KOPT-K1 (cell line): ENCODE data around the gene GSE1.

Experiments used
- H3K27ac ChIP-seq: fragments of 200-600 bp; sonication (generic); 2 replicates; pipeline ENCODE4 v1.5.1; 2016; ENCODE audit warnings: antibody characterized with exemption, mild to moderate bottlenecking, low read depth, low read length; ENCODE audit not compliant: poor library complexity, severe bottlenecking
- H3K36me3 ChIP-seq: fragments of 200-600 bp; sonication (generic); 2 replicates; pipeline ENCODE4 v1.5.1; 2017; ENCODE audit warnings: antibody characterized with exemption, mild to moderate bottlenecking, low read length, moderate library complexity; ENCODE audit not compliant: insufficient read depth
- H3K9me3 ChIP-seq: fragments of 200-600 bp; sonication (generic); 2 replicates; pipeline ENCODE4 v1.5.1; 2017; ENCODE audit warnings: antibody characterized with exemption, low read length, mild to moderate bottlenecking; ENCODE audit not compliant: insufficient read depth, poor library complexity, severe bottlenecking

Gene GSE1

GRCh38 chr16:85663891-85664321 lies 50.8 kb downstream of the GSE1 start:
- peaks cover 100% of the 10 kb centered on the region for H3K36me3 ChIP-seq
- no peaks in the 10 kb centered on the region for H3K9me3 ChIP-seq
- no peak overlapping the region for H3K27ac ChIP-seq

GRCh38 chr16:85664580-85665372 lies 51.7 kb downstream of the GSE1 start:
- Histone ChIP-seq H3K9me3 (no peaks in the 10 kb centered on the region), H3K27ac (no peak overlapping the region), H3K36me3 (peaks cover 100% of the 10 kb centered on the region)

GRCh38 chr16:85665373-85665740 lies 52.2 kb downstream of the GSE1 start:
- peaks cover 100% of the 10 kb centered on the region for H3K36me3 ChIP-seq
- H3K9me3 ChIP-seq = no peaks in the 10 kb centered on the region
- no peak overlapping the region for H3K27ac ChIP-seq

- Histone ChIP-seq H3K27ac (no peak overlapping the region), H3K9me3 (no peaks in the 10 kb centered on the region), H3K36me3 (peaks cover 100% of the 10 kb centered on the region)
Measured at GRCh38 chr16:85665929-85666328, 52.8 kb downstream of the GSE1 start.

- H3K27ac ChIP-seq = no peak overlapping the region
- H3K36me3 ChIP-seq = peaks cover 100% of the 10 kb centered on the region
- no peaks in the 10 kb centered on the region for H3K9me3 ChIP-seq
Measured at GRCh38 chr16:85667261-85667660, 54.1 kb downstream of the GSE1 start.

GRCh38 chr16:85667841-85668413 lies 54.8 kb downstream of the GSE1 start:
- no peaks in the 10 kb centered on the region for H3K9me3 ChIP-seq
- H3K27ac ChIP-seq = no peak overlapping the region
- peaks cover 100% of the 10 kb centered on the region for H3K36me3 ChIP-seq

GRCh38 chr16:85668676-85669424 lies 55.7 kb downstream of the GSE1 start:
- no peaks in the 10 kb centered on the region for H3K9me3 ChIP-seq
- H3K27ac ChIP-seq = no peak overlapping the region
- H3K36me3 ChIP-seq = peaks cover 100% of the 10 kb centered on the region

- Histone ChIP-seq H3K27ac (no peak overlapping the region), H3K36me3 (peaks cover 100% of the 10 kb centered on the region), H3K9me3 (no peaks in the 10 kb centered on the region)
Measured at GRCh38 chr16:85670840-85671239, 57.7 kb downstream of the GSE1 start.

GRCh38 chr16:85673529-85674417 lies 60.7 kb downstream of the GSE1 start:
- H3K9me3 ChIP-seq = no peaks in the 10 kb centered on the region
- H3K36me3 ChIP-seq = peaks cover 100% of the 10 kb centered on the region
- H3K27ac ChIP-seq = no peak overlapping the region

GRCh38 chr16:85674418-85674755 lies 61.3 kb downstream of the GSE1 start:
- H3K27ac ChIP-seq = no peak overlapping the region
- H3K36me3 ChIP-seq = peaks cover 100% of the 10 kb centered on the region

GRCh38 chr16:85674828-85675227 lies 61.7 kb downstream of the GSE1 start:
- no peak overlapping the region for H3K27ac ChIP-seq
- no peaks in the 10 kb centered on the region for H3K9me3 ChIP-seq
- H3K36me3 ChIP-seq = peaks cover 100% of the 10 kb centered on the region

More at GRCh38 chr16:85674418-85674755, 61.3 kb downstream of the GSE1 start:
- H3K9me3 ChIP-seq = no peaks in the 10 kb centered on the region

GRCh38 chr16:85675251-85675874 lies 62.2 kb downstream of the GSE1 start:
- Histone ChIP-seq H3K27ac (no peak overlapping the region), H3K36me3 (peaks cover 100% of the 10 kb centered on the region), H3K9me3 (no peaks in the 10 kb centered on the region)

- no peaks in the 10 kb centered on the region for H3K9me3 ChIP-seq
- peaks cover 100% of the 10 kb centered on the region for H3K36me3 ChIP-seq
- H3K27ac ChIP-seq = no peak overlapping the region
Measured at GRCh38 chr16:85676466-85676865, 63.3 kb downstream of the GSE1 start.

GRCh38 chr16:85677383-85677967 lies 64.4 kb downstream of the GSE1 start:
- no peak overlapping the region for H3K27ac ChIP-seq
- H3K36me3 ChIP-seq = peaks cover 100% of the 10 kb centered on the region
- no peaks in the 10 kb centered on the region for H3K9me3 ChIP-seq
